ENCODE data around the gene IBTK.
"Not testable (repeated sequence)": the region's sequence is repeated elsewhere in the genome, so short reads cannot be mapped to it uniquely, and the experiment has no call there.

Gene IBTK

DNA sequence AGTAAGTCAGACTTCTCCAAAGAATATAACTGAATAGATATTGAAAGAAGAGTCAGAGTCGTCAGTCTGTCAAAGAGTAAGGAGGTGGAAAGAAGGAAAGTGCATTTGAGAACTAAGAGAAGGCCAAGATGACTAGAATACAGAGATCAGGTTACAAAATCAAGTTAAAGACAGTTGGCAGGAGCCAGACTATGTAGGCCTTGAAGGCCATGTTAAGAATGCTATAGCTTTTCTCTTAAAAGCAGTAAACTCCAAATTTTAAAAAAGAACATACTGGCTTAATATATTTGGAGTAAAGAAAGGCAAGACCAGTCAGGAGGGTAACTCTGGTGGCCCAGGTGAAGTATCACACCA lies 68.8 kb downstream of the IBTK start:
- DNase-seq (ENCODE audit: low read depth) = no peak

DNA sequence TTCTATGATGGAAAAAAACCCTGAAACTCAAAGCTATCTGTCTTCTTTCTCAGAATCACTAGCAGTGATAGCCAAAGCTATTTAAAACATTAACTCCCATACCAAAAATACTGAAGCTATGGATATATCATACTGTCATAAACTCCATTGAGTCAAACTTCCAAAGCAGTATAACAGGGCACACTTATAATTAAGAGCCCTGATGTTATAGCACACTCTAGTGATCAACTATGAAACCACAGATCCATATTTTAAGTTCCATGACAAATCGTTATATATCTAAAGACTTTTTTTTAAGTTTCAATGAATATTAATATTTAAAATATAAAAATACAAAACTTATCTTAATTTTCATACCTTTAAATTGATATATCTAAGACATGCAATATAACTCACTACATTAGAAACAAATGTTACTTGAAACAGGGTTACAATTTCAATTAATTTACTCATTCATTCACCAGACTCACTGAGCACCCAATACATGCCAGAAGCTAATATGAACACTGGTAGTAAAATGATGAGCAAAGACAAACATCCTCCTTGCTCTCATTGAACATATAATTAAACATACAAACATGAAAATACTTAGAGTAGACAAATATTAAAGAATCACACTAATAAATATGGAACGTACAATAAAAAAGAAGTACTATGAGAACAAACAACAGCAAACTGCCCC lies 69.3 kb downstream of the IBTK start:
- no peak for DNase-seq (ENCODE audit: low read depth)

DNA sequence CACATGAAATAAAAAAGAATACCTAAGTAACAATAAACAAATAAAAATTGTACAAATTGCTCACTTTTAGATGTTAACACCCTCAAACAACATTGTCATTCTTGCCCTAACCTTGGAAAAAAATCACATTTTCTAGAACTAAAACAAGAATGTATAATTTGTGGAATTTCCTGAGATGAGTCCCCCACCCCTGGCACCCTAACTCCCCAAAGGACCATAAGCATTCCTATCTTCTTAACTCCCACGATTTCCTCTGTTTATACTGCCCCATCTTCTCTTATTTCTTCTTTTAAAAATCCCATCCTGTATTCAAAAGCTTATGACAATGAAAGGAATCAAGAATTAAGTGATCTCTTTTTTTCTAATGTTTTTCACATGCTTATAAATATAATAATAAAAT lies 70.9 kb downstream of the IBTK start:
- DNase-seq (ENCODE audit: low read depth) = no peak

GRCh38 chr6:82172594-82172993 lies 75.0 kb downstream of the IBTK start:
- DNase-seq (ENCODE audit: low read depth) = no peak

DNA sequence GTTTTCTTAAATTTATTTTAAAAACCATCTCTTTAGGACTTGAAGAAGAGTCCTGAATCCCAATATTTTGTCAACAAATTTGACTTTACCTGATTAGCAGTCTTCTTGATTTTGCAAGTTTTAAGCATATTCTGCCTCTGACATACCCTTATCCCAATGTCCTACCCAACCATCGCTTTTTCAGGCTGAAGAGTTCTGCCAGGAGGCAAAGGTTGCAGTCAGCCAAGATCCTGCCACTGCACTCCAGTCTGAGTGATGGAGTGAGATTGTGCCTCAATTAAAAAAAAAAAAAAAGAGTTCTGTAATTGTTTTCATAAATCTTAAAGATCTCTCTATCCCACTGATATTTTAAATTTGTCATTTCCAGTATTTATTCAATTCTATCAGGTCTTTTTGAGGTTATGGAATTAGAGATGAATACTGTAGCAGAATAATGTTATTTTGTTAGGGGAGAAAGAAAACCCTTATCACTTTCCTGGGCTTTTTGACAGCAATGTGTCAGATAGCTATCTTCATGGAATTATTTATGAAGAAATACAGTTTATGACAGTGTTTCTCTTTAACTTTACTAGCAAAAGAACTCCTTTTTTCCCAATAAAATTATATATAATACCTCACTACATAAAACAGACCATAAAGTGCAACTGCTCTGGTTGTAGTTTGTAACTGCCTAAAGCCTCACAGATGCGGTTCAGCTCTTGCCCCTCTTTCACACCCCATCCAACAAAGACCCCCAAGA lies 78.2 kb downstream of the IBTK start:
- no peak for DNase-seq (ENCODE audit: low read depth)

- no peak for DNase-seq (ENCODE audit: low read depth)
Observed at GRCh38 chr6:82166493-82166892, 81.1 kb downstream of the IBTK start.

DNA sequence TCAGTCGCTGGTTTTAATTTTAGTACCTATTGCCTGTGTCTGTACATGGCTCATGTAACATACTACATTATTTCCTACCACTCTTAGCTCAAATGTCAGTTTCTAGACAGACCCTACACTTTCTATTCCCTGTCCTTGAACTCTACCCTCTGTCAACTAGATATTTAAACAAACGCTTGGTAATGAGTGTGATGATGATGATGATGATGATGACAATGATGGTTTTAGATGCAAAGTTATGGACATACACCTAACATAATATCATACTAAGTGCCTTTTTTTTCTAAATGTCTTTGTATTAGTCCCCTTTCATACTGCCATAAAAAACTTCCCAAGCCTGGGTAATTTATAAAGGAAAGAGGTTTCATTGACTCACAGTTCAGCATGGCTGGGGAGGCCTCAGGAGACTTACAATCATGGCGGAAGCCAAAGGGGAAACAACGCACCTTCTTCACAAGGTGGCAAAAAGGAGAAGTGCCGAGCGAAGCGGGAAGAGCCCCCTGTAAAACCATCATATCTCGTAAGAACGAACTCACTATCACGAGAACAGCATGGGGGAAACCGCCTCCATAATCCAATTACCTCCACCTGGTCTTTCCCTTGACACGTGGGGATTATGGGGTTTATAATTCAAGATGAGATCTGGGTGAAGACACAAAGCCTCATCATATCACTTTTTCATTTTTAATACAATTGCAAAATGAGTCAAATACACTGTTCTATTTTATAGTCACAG lies 87.1 kb downstream of the IBTK start:
- DNase-seq (ENCODE audit: low read depth) = no peak

DNA sequence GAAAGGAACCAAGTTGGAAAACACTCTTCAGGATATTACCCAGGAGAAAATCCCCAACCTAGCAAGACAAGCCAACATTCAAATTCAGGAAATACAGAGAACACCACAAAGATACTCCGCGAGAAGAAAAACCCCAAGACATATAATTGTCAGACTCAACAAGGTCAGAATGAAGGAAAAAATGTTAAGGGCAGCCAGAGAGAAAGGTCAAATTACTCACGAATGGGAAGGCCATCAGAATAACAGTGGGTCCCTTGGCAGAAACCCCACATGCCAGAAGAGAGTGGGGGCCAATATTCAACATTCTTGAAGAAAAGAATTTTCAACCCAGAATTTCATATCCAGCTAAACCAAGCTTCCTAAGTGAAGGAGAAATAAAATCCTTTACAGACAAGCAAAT lies 94.8 kb downstream of the IBTK start:
- not testable (repeated sequence) for DNase-seq (ENCODE audit: low read depth)

DNA sequence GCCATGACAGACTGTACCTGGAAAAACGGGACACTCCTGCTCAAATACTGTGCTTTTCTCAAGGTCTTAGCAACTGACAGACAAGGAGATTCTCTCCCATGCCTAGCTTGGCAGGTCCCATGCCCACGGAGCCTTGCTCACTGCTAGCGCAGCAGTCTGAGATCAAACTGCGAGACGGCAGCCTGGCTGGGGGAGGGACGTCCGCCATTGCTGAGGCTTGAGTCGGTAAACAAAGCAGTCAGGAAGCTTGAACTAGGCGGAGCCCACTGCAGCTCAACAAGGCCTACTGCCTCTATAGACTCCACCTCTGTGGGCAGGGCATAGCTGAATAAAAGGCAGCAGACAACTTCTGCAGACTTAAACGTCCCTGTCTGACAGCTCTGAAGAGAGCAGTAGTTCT lies 96.4 kb downstream of the IBTK start:
- not testable (repeated sequence) for DNase-seq (ENCODE audit: low read depth)

DNA sequence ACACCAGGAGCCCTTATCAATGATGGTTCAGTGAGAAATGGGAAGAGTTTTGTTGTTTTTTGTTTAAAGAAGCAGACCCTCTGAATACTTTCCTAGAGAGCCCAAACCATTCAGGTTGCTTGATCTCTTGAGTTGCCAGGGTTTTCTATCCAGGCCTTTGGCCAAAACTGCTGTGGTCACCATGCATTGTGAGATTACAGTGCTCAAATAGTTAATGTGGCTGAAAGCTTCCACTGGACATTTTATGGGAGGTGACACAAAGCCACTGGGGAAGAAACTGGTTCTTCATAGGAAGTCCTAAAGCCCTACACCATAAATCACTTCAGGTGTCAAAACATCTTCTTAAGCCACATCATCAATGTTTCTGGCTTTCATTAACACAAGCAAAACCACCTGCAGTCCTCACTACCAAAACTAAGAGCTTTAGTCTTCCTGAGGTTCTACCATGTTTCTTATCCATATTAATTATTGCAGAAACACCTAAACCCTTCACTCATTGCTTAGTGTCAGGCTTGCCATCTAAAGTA lies 101.6 kb downstream of the IBTK start:
- no peak for DNase-seq (ENCODE audit: low read depth)

- no peak for DNase-seq (ENCODE audit: low read depth)
Observed at GRCh38 chr6:82144852-82145340, 102.6 kb downstream of the IBTK start.

GRCh38 chr6:82144007-82144851 lies 103.3 kb downstream of the IBTK start:
- DNase-seq (ENCODE audit: low read depth) = no peak

DNA sequence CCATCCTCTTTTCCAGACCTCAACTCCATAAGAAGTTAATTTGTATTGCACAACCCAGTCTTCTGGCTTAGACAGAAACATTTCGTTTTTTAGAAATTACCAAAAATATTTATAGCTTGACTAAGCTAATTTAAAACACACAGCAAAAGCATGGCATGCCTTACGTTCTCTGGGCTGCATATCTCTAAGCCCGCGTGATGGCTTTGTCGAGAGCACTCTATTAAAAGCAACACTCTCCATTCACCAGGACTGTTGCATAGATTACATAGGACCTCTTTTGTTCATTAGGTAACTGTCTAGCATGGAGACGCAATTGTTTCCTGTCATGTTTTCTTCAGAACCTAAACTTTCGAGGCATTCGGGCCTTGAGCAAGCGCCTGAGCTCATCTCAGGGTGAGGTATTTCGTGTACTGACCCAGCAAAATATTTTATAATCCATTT lies 104.5 kb downstream of the IBTK start:
- no peak for DNase-seq (ENCODE audit: low read depth)

GRCh38 chr6:82142524-82142923 lies 105.0 kb downstream of the IBTK start:
- no peak for DNase-seq (ENCODE audit: low read depth)

GRCh38 chr6:82138075-82138791 lies 109.3 kb downstream of the IBTK start:
- no peak for DNase-seq (ENCODE audit: low read depth)

- no peak for DNase-seq (ENCODE audit: low read depth)
Observed at GRCh38 chr6:82131441-82131840, 116.1 kb downstream of the IBTK start.

DNA sequence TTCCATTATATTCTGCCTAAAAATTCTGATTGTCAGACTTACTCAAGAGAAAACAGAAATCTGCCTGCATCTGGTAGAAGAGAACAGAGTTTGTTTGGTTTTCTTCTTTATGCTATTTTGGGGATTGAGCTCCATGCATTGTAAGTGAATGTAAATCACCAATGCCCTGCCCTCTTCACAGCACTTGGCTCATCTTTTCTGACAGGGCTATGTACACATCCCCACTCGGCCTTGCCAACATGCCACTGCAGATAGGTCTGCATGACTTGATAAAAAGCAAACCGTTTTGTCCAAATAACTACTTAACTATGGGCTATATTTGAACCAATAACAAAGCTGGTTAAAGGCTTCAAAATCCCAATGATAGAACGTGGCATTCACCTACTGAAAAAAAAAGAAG lies 117.7 kb downstream of the IBTK start:
- no peak for DNase-seq (ENCODE audit: low read depth)

DNA sequence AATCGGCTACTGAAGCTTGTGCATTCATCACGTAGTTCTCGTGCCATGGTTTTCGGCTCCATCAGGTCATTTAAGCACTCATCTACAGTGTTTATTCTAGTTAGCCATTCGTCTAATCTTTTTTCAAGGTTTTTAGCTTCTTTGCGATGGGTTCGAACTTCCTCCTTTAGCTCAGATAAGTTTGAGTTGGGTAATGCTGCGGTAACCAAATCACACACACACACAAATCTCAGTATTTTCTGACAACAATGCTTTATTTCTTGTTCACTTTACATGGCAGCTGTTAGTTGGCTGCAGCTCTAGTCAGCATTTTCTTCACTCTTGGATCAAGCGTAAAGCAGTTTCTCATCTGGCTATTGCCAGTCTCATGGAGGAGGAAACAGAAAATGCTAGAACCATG lies 118.6 kb downstream of the IBTK start:
- not testable (repeated sequence) for DNase-seq (ENCODE audit: low read depth)

GRCh38 chr6:82123632-82124031 lies 123.9 kb downstream of the IBTK start:
- no peak for DNase-seq (ENCODE audit: low read depth)

Data from activated T-helper 9 cell treated with anti-CD3 and anti-CD28 coated beads, Interleukin-2, amount 50 U/mL, for 16 hours (primary cell).